NK-92 treated with Interleukin-12 subunit alpha and Interleukin-12 subunit beta, amount 100 ng/mL, for 24 hours (cell line): ENCODE data around the gene SMOC2.

Source experiments
- DNase-seq: peaks from one replicate; lab custom pipeline; 2025; lab: John Stamatoyannopoulos, UW

SMOC2 gene

GRCh38 chr6:168447282-168447681, 6.3 kb downstream of the SMOC2 start:
- no peak for DNase-seq

GRCh38 chr6:168447700-168448099, 6.7 kb downstream of the SMOC2 start:
- DNase-seq: no peak

GRCh38 chr6:168448243-168448855, 7.4 kb downstream of the SMOC2 start:
- DNase-seq: no peak

- no peak for DNase-seq
These were observed 9.9 kb downstream of the SMOC2 start for GRCh38 chr6:168450917-168451316.

- no peak for DNase-seq
These were observed 11.0 kb downstream of the SMOC2 start for GRCh38 chr6:168451805-168452517.

GRCh38 chr6:168452685-168453377, 11.8 kb downstream of the SMOC2 start:
- no peak for DNase-seq

- no peak for DNase-seq
These were observed 15.0 kb downstream of the SMOC2 start for GRCh38 chr6:168455847-168456530.

- no peak for DNase-seq
These were observed 16.1 kb downstream of the SMOC2 start for GRCh38 chr6:168456907-168457652.

- DNase-seq: no peak
These were observed 16.6 kb downstream of the SMOC2 start for GRCh38 chr6:168457653-168457934.

- no peak for DNase-seq
These were observed 17.1 kb downstream of the SMOC2 start for GRCh38 chr6:168458101-168458500.

- no peak for DNase-seq
These were observed 18.6 kb downstream of the SMOC2 start for GRCh38 chr6:168459572-168459971.

- no peak for DNase-seq
These were observed 21.4 kb downstream of the SMOC2 start for GRCh38 chr6:168462289-168462853.

GRCh38 chr6:168464546-168464945, 23.6 kb downstream of the SMOC2 start:
- DNase-seq: no peak

- DNase-seq: no peak
These were observed 27.1 kb downstream of the SMOC2 start for GRCh38 chr6:168468045-168468444.

GRCh38 chr6:168469521-168469920, 28.5 kb downstream of the SMOC2 start:
- DNase-seq: no peak

- no peak for DNase-seq
These were observed 28.9 kb downstream of the SMOC2 start for GRCh38 chr6:168469926-168470325.

- no peak for DNase-seq
These were observed 31.4 kb downstream of the SMOC2 start for GRCh38 chr6:168472363-168472762.

- DNase-seq: no peak
These were observed 32.2 kb downstream of the SMOC2 start for GRCh38 chr6:168473197-168473596.

GRCh38 chr6:168475188-168476013, 34.4 kb downstream of the SMOC2 start:
- DNase-seq: no peak

GRCh38 chr6:168479421-168479820, 38.4 kb downstream of the SMOC2 start:
- DNase-seq: no peak

GRCh38 chr6:168480481-168480880, 39.5 kb downstream of the SMOC2 start:
- DNase-seq: no peak
